GM18951 (cell line): ENCODE measurements around the gene AGAP1.

ENCODE experiments used
- POLR2A ChIP-seq: IDR thresholded peaks from 4 replicates; pipeline ENCODE4 v1.6.1; 2011; ENCODE audit warnings: mild to moderate bottlenecking; ENCODE audit not compliant: insufficient read length, insufficient read depth; ENCODE audit errors: extremely low read depth
- in situ Hi-C: fragments of 300-500 bp; cut with MboI; formaldehyde crosslinking; loops from one replicate; pipeline ENCODE4 v1.12.0; 2022; ENCODE audit warnings: low sequenced_read_pairs, mixed read lengths, inconsistent platforms; ENCODE audit not compliant: unreplicated experiment

Gene AGAP1

DNA sequence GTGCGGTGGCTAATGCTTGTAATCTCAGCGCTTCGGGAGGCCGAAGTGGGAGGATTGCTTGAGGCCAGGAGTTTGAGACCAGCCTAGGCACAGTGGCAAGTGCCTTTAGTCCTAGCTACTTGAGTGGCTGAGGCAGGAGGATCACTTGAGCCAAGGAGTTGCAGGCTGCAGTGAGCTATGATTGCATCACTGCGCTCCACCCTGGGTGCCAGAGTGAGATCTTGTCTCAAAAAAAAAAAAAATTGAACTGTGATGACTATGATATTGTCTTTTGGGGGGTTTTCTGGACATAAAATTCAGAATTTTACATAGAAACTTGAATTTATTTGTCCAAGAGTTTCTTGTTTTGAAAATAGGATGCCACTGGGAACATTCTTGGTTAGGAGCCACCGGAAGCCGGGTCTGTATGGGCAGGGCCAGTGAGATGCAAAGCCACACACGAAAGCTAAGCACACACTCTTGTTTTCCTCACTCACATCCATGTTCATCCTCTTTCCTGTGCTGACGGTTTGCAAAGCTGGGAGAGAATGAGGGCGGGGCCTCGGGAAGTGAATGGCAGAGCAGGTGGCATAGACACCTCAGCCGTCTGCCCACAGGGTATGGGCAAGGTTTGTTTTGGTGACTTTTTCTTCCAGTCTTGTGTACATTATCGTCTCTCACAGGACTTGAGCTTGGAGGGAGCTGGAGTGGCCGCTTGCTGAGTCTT, 12.6 kb downstream of the AGAP1 start:
- in situ Hi-C loops = no loop called here
- no peak for TF ChIP-seq POLR2A

DNA sequence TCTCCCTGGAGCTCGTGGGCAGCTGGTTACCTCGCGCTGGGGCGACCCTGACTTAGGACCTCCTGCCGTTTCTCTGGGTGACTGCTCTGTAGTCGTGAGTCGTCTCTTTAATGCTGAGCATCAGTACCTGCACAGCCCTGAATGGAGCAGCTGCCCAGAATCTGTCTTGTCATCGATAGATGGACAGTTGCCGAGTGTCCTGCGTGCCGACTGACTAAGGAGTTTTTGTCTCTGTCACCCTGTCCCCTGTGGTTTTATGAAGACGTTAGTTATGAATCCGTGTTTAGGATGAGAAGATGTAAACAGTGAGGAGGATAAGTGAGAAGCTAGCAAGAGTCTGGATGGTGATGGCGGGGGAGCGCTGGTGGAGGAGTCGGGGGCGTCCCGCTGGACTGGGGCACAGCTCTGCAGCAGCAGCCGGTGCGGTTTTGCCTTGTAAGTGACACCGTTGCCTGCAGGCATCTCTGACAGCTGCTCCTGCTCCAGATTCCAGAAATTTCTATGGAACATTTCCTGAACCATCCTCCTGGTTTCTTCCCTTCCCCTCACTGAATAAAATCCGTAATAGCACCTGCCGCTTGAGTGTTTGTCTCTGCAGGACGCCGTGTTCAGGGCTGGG, 13.3 kb downstream of the AGAP1 start:
- no peak for TF ChIP-seq POLR2A
- in situ Hi-C loops = no loop called here

DNA sequence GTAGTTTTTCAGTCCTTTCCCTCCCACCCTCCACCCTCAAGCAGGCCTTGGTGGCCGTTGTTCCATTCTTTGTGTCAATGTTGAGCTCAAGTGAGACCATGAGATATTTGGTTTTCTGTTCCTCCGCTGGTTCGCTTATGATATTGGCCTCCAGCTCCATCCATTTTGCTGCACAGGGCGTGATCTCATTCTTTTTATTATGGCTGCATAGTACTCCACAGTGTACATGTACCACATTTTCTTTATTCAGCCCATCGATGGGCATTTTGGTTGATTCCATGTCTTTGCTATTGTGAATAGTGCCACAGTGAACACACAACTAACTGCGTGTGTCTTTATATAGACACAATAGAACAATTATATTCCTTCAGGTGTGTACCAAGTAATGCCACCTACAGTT, 14.1 kb downstream of the AGAP1 start:
- no peak for TF ChIP-seq POLR2A

DNA sequence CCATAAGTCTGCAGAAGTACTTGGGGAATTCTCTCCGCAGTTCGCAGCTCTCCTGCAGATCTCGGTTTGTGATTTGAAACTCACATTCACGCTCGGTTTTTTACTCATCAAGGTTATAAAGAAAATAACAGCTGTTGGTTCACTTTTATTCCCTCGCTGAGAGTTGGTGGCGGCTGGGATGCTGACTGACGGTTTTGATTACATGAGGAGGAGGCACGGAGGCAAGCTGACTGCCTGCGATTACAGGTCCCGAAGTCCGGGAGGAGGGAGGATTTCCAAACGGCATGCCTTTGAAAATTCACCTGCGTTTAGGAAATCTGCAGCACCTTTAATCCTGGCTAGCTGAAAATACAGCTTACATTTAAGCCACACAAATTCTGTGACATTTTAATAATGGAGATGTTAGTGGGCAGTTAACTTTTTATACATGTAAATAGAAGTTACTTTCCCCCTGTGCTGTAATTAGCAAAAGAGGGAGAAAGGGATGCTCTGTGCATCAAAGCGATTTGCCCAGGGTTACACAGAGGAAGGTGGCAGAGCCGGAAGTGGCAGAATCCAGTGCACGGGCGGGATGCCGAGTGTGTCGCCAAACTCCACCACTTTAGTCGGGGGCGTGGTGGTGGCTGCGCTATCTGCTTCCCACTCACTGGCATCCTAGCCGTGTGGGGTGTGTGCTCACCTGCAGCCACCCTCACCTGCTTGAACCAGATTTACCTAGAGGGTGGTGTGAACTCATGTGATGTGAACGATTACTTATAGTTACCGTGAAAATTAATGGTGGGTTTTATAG, 14.7 kb downstream of the AGAP1 start:
- in situ Hi-C loops = no loop called here
- TF ChIP-seq POLR2A = no peak

More for the DNA sequence above, 14.1 kb downstream of the AGAP1 start:
- in situ Hi-C loops = no loop called here

DNA sequence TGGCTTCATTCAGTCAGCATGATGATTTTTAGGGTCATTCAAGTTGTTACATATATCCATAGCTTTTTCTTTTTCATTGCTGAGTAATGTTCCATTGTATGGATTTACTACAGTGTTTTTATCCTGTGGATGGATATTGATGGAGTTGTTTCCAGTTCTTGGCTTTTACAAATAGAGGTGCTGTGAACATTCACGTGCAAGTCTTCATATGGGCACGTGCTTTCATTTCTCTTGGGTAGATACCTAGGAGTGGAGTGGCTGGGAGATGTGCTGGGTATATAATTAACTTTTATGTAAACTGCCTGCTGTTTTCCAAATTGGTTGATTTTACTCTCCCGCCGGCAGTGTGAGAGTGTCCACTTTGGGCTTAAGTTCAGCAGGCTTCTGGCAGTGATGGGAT, 16.5 kb downstream of the AGAP1 start:
- TF ChIP-seq POLR2A = no peak
- in situ Hi-C loops = no loop called here

DNA sequence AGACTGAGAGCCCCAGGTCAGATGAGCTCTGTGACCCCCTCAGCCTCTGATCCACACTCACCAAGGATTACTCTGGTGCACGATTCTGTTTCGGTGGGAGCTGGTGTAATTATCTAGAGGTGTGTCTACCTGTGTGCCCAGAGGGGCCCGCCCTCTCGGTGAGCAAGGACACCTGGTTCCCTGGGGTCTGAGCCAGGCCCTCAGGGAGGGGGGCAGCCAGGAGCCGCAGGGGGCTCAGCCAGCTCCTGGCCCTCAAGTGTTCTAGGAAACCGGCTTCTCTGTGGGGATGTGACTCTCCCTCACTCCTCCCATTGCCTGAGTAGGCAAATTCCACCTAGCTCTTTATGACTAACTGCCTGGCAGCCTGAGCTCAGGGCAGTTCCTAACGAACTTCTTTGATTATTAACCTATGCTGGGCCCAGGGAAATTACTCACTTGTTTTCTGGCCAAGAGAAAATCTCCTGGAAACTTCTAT, 17.4 kb downstream of the AGAP1 start:
- in situ Hi-C loops = no loop called here
- TF ChIP-seq POLR2A = no peak

DNA sequence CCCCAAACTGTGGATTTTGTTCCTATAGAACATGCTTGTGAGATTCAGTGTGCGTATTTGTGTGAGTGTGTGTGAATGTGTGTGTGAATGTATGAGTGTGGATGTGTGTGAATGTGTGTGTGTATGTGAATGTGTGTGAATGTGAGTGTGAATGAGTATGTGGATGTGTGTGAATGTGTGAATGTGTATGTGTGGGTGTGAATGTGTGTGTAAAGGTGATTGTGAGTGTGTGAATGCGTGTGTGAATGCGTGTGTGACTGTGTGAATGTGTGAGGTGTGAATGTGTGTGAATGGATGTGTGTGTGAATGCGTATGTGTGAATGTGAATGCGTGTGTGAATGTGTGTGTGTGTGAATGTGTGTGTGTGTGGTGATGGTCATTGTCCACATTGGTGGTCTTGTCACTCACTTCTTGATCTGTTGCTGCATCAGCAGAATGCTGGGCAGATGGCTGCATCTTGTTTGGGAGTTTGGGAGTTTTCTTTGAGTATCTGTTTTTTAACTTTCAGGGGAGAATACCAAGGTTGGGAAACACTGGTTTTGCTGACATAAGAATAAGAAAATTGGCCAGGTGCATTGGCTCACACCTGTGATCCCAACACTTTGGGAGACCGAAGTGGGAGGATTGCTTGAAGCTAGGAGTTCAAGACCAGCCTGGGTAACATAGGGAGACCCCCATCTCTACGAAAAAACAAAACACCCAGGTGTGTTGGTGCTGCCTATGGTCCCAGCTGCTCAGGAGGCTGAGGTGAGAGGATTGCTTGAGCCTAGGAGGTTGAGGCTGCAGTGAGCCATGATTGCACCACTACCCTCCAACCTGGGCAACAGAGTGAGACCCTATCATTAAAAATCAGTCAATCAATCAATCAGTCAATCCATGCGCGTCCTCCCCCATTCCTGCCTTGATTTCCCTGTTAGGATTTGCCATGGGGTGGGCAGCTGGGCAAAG, 18.2 kb downstream of the AGAP1 start:
- TF ChIP-seq POLR2A = no peak
- in situ Hi-C loops = no loop called here

DNA sequence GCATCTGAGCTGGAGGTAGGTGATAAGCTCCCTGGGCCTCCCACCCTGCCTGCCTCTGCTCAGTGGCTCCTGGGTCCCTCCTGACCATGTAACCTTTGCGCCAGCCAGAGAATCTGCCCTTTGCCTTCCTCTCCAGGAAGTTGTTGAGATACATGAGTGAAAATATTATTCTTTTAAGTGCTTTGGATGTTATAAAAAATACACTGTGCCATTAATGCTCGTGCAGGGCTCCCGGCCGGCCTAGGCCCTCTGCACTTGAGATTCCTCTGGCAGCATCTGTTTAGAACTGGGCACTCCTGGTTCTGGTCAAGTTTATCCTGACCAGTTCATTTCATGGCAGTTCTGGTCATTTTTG, 18.8 kb downstream of the AGAP1 start:
- in situ Hi-C loops = no loop called here
- TF ChIP-seq POLR2A = no peak

DNA sequence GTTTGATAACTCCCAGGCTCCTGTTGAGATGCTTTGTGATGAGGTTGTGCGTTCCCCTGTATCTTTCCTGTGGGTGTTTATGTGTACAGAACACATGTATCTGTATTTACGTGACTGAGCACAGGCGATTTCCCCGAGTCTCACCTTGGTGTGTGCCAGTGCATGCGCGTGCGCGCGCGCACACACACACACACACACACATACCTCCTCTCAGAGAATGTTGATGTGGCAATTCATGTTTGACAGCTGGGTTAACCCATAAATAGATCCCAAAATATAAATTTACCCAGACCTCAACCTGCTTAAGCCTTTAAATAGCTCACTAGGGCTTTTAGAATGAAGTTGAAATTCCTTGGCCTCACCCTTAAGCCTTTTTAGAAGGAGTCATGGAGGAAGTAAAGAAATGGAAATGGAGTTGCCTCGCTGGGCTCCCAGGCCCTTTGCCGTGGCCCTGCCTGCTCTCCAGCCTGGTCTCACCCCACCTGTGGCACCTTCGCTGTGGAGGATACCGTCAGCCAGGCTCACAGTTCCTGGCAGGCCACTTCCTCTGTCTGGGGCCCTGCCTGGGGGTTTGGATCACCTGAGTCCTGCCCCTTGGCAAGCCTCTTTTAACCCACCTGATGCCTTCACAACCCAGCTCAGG, 20.3 kb downstream of the AGAP1 start:
- TF ChIP-seq POLR2A = no peak
- in situ Hi-C loops = no loop called here

DNA sequence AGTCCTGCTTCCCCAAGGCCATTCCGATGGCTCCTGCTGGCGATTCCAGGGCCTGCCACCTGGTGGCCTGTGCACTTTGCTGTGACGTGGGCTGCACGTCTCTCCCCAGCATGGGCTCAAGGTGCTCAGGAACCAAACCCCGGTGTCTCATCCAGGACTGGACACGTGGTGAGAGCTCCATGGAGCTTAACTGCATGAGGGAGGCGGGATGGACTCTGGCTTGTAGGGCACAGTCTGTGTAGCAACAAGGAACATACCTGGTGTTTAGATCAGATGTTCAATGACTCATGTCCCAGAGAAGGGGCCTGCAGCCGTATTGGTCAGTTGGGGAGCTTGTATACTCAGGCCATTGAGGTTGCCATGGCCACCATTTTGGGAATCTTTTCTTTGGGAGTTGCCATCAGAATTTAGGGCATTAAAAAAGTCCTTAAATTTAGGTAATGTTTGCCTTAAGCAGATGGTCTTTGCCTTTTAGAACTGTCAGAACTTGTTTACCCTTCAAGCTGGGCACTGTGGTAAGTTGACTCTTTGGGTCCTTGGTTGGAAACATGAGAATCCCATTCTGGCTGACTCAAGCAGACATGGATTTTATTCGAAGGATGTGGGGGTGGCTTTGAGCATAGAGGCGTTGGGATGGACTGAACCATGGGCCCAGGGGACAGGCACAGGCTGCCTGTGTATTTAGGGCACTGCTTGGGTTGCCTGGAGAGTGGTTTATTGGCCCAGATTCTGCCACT, 21.0 kb downstream of the AGAP1 start:
- no peak for TF ChIP-seq POLR2A
- in situ Hi-C loops = no loop called here

DNA sequence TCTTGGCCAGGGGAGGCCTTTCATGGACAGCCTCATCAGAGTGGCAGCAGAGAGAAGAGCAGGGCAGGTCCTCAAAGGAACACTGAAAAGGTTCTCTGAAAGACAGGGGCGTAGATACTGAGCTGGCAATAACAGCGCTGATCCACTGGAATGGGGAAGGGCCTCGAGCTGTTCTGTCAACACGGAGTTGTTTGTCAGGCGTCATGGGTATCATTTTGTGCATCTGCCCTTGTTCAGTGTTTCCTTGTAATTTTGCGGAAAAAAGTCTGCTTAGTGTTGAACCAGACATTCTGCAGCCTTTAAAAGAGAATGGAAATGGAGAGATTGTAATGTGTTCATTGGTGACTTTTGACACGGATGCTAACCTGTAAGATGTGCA, 21.5 kb downstream of the AGAP1 start:
- TF ChIP-seq POLR2A = no peak
- in situ Hi-C loops = no loop called here

DNA sequence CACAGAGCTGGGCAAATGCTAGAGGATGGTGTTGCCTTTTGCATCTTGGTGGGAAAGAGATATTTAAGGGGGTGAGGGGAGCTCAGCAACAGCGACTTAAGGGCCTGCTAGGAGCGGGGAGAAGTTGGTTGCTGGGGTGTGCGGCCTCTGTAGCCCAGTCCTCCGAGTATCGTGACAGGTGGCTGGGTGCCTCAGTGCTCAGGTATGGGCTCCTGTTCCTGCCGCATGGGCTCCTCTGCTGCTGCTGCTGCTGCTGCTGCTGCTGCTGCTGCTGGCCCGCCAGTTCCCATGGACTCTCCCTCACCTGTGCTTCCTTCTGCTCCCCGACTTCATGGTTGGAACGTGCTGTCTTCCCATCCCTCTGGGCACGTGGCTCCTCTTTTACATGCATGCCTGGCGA, 22.0 kb downstream of the AGAP1 start:
- no peak for TF ChIP-seq POLR2A
- in situ Hi-C loops = no loop called here
